ENCODE results near the gene TMED10. TPM values are rescaled to one million over a fixed set of nuclear protein-coding genes. Genes with fewer than 3 reads are reported as not detected.

Gene TMED10
- 266 and 493 TPM in 2 replicates for total RNA-seq

GRCh38 chr14:75176142-75176820, at the start of gene TMED10:
TSS of gene TMED10 (minus strand) at chr14:75176612. CDS start at chr14:75176579, 33 bp downstream.

GRCh38 chr14:75126679-75127473, 49.5 kb downstream of the TMED10 start, which contains the start of gene NEK9:
TSS of gene NEK9 (minus strand) at chr14:75127048. CDS start at chr14:75126921, 127 bp downstream.

Other genes with a start within 250 kb of the TMED10 start
- gene PGF, start 221.0 kb downstream of the TMED10 start, total RNA-seq = 48.4 and 142 TPM in 2 replicates
- gene EIF2B2, start 173.7 kb downstream of the TMED10 start, total RNA-seq = 42.4 and 57.1 TPM in 2 replicates
- 10.6 and 26.4 TPM in 2 replicates for gene MLH3, start 125.1 kb downstream of the TMED10 start, total RNA-seq
- 3.4 and 4.3 TPM in 2 replicates for gene ACYP1, start 112.6 kb downstream of the TMED10 start, total RNA-seq
- 0.24 and 0.64 TPM in 2 replicates for gene ZC2HC1C, start 107.0 kb downstream of the TMED10 start, total RNA-seq
- 28.7 and 38.4 TPM in 2 replicates for gene NEK9, start 49.6 kb downstream of the TMED10 start, total RNA-seq
- gene FOS, start 102.2 kb upstream of the TMED10 start, total RNA-seq = 105 and 190 TPM in 2 replicates